Astrocyte (in vitro differentiated cells and primary cell): ENCODE data around the gene CD151.
A peak's percentile ranks its signal among the peaks of the same experiment; 100 is the strongest.

Experiments
- EZH2 ChIP-seq: IDR thresholded peaks from 2 replicates; pipeline ENCODE4 v1.6.1; 2012; ENCODE audit warnings: mild to moderate bottlenecking, low read length, inconsistent platforms; ENCODE audit not compliant: insufficient read depth
- TF ChIP-seq, protein P1 (sequence below): IDR thresholded peaks from 2 replicates; pipeline ENCODE4 v1.5.1; 2011; ENCODE audit warnings: low read depth, mild to moderate bottlenecking, inconsistent platforms, low read length, moderate library complexity; ENCODE audit not compliant: insufficient read depth

DNA sequence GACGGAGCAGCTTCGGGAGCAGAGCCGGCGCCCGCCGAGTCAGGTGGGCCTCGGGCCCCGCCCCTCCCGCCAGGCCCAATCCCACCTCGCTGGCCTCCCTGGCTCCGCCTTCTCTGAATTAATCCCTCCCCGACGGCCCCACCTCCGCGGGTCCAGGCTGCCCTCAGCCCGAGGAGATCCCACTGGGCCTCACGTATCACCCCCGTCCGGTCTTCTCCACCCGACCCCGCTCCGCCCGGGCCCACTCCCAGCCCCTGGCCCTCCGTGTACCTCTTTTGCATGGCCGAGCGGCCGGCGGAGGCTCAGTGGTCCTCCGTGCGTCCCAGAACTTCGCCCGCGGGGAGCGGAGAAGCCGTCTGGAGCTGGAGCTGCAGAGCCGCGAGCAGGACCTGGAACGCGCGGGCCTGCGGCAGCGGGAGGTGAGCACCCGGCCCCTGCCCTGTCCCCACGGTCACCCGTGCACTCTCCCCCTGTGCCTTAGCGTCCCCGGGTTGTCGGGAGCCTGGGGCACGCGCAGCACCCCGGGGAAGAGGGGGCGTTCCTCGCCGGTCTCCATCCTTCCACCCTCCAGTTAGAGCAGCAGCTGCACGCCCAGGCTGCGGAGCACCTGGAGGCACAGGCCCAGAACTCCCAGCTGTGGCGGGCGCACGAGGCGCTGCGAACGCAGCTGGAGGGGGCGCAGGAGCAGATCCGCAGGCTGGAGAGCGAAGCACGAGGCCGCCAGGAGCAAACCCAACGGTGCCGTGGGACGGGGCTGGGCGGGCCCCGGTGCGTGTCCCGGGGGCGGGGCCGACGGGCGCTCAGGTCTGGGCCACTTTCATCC, 2.2 kb upstream of the CD151 start:
- TF ChIP-seq, protein P1, sequence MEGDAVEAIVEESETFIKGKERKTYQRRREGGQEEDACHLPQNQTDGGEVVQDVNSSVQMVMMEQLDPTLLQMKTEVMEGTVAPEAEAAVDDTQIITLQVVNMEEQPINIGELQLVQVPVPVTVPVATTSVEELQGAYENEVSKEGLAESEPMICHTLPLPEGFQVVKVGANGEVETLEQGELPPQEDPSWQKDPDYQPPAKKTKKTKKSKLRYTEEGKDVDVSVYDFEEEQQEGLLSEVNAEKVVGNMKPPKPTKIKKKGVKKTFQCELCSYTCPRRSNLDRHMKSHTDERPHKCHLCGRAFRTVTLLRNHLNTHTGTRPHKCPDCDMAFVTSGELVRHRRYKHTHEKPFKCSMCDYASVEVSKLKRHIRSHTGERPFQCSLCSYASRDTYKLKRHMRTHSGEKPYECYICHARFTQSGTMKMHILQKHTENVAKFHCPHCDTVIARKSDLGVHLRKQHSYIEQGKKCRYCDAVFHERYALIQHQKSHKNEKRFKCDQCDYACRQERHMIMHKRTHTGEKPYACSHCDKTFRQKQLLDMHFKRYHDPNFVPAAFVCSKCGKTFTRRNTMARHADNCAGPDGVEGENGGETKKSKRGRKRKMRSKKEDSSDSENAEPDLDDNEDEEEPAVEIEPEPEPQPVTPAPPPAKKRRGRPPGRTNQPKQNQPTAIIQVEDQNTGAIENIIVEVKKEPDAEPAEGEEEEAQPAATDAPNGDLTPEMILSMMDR, result no peak
- peak; percentile 30 for TF ChIP-seq EZH2
